GM18951 (cell line): ENCODE data around the gene INO80D.

Experiments used
- POLR2A ChIP-seq: IDR thresholded peaks from 4 replicates; pipeline ENCODE4 v1.6.1; 2011; ENCODE audit warnings: mild to moderate bottlenecking; ENCODE audit not compliant: insufficient read length, insufficient read depth; ENCODE audit errors: extremely low read depth
- in situ Hi-C: fragments of 300-500 bp; cut with MboI; formaldehyde crosslinking; loops from one replicate; pipeline ENCODE4 v1.12.0; 2022; ENCODE audit warnings: low sequenced_read_pairs, mixed read lengths, inconsistent platforms; ENCODE audit not compliant: unreplicated experiment

The INO80D gene

GRCh38 chr2:205972113-205972512 lies 113.9 kb downstream of the INO80D start:
- in situ Hi-C loops: no loop called here
- no peak for TF ChIP-seq POLR2A

- no peak for TF ChIP-seq POLR2A
- in situ Hi-C loops: no loop called here
These were observed 115.6 kb downstream of the INO80D start for GRCh38 chr2:205970348-205970747.

GRCh38 chr2:205969584-205969983 lies 116.4 kb downstream of the INO80D start:
- in situ Hi-C loops: no loop called here
- no peak for TF ChIP-seq POLR2A

GRCh38 chr2:205967391-205968075 lies 118.4 kb downstream of the INO80D start:
- in situ Hi-C loops: no loop called here
- TF ChIP-seq POLR2A: no peak

- no peak for TF ChIP-seq POLR2A
- in situ Hi-C loops: no loop called here
These were observed 120.3 kb downstream of the INO80D start for GRCh38 chr2:205965707-205966106.

GRCh38 chr2:205964111-205964761 lies 121.7 kb downstream of the INO80D start:
- in situ Hi-C loops: no loop called here

GRCh38 chr2:205959521-205959920 lies 126.5 kb downstream of the INO80D start:
- in situ Hi-C loops: no loop called here
- no peak for TF ChIP-seq POLR2A

More at GRCh38 chr2:205964111-205964761, 121.7 kb downstream of the INO80D start:
- no peak for TF ChIP-seq POLR2A

GRCh38 chr2:205957452-205958154 lies 128.4 kb downstream of the INO80D start:
- no peak for TF ChIP-seq POLR2A
- in situ Hi-C loops: no loop called here

GRCh38 chr2:205954707-205955106 lies 131.3 kb downstream of the INO80D start:
- in situ Hi-C loops: no loop called here
- TF ChIP-seq POLR2A: no peak

- in situ Hi-C loops: no loop called here
- TF ChIP-seq POLR2A: no peak
These were observed 133.7 kb downstream of the INO80D start for GRCh38 chr2:205952282-205952681.

- TF ChIP-seq POLR2A: no peak
- in situ Hi-C loops: no loop called here
These were observed 137.1 kb downstream of the INO80D start for GRCh38 chr2:205948883-205949282.

- TF ChIP-seq POLR2A: no peak
- in situ Hi-C loops: no loop called here
These were observed 137.5 kb downstream of the INO80D start for GRCh38 chr2:205948496-205948837.

GRCh38 chr2:205947621-205948495 lies 138.1 kb downstream of the INO80D start:
- in situ Hi-C loops: no loop called here

More at GRCh38 chr2:205947621-205948495, 138.1 kb downstream of the INO80D start:
- no peak for TF ChIP-seq POLR2A
